Naive thymus-derived CD8-positive, alpha-beta T cell (primary cell): ENCODE measurements around the gene MINDY4. TPM values are rescaled to one million over a fixed set of nuclear protein-coding genes. Genes with fewer than 3 reads are reported as not detected.

Experiments
- ATAC-seq, 2 donors: fragments of 150-1000 bp; cut with Tn5 transposase in 1 of 2; sonication (Bioruptor Pico), chemical (Tn5 transposase) in 1 of 2; 1 replicate in 1 of 2; 2 replicates in 1 of 2; pipeline ENCODE4 v1.10.0; 2021; ENCODE audit warnings: mild to moderate bottlenecking in 2 of 2, moderate library complexity in 2 of 2
- POLR2A ChIA-PET: fragments of 350-600 bp; sonication (Branson Sonifier 250); formaldehyde crosslinking; loops from one replicate; lab custom pipeline; 2021; ENCODE audit warnings: antibody characterized with exemption; lab: Charles Lee
- DNase-seq, 10 donors: peaks; one replicate each; pipeline versions ENCODE4 v3.0.0 to v3.0.0-alpha.2; 2020 to 2022
- H3K27ac Mint-ChIP-seq, 10 donors: one replicate each; pipeline ENCODE4 v1.8.0; 2020 to 2022; ENCODE audit warnings: mild to moderate bottlenecking in 10 of 10, mixed read lengths in 10 of 10, moderate library complexity in 4 of 10, inconsistent platforms in 1 of 10
- H3K27me3 Mint-ChIP-seq, 5 donors: one replicate each; pipeline ENCODE4 v1.8.0; 2021 to 2022; ENCODE audit warnings: mixed read lengths in 5 of 5
- H3K36me3 Mint-ChIP-seq, 3 donors: one replicate each; pipeline ENCODE4 v1.8.0; 2020 to 2022; ENCODE audit warnings: mixed read lengths in 3 of 3, mild to moderate bottlenecking in 2 of 3, inconsistent platforms in 1 of 3
- H3K4me1 Mint-ChIP-seq, 4 donors: one replicate each; pipeline ENCODE4 v1.8.0; 2021 to 2022; ENCODE audit warnings: mixed read lengths in 4 of 4
- H3K4me3 Mint-ChIP-seq, 10 donors: one replicate each; pipeline ENCODE4 v1.8.0; 2020 to 2022; ENCODE audit warnings: mild to moderate bottlenecking in 10 of 10, mixed read lengths in 10 of 10, moderate library complexity in 6 of 10, inconsistent platforms in 1 of 10
- H3K9me3 Mint-ChIP-seq, 9 donors: one replicate each; pipeline ENCODE4 v1.8.0; 2020 to 2022; ENCODE audit warnings: mixed read lengths in 9 of 9, mild to moderate bottlenecking in 3 of 9, inconsistent platforms in 1 of 9, moderate library complexity in 1 of 9
- polyA plus RNA-seq, 3 donors: library from polyadenylated mRNA; unstranded; fragments of 300-500 nt; fragmentation: Illumina TruSeq; gene quantifications; one replicate each; pipeline ENCODE4 v1.2.3, GENCODE V29; 2021
- total RNA-seq, 8 experiments: library from RNA in 2 of 8; stranded (reverse) in 2 of 8; gene quantifications; one replicate each; pipeline ENCODE4 v1.2.3 and lab custom pipeline; 2021 to 2026

Gene MINDY4
- total and polyA plus RNA-seq, 5 experiments from 2014 or later, result 0.44 to 1.5 (median 0.84) TPM

DNA sequence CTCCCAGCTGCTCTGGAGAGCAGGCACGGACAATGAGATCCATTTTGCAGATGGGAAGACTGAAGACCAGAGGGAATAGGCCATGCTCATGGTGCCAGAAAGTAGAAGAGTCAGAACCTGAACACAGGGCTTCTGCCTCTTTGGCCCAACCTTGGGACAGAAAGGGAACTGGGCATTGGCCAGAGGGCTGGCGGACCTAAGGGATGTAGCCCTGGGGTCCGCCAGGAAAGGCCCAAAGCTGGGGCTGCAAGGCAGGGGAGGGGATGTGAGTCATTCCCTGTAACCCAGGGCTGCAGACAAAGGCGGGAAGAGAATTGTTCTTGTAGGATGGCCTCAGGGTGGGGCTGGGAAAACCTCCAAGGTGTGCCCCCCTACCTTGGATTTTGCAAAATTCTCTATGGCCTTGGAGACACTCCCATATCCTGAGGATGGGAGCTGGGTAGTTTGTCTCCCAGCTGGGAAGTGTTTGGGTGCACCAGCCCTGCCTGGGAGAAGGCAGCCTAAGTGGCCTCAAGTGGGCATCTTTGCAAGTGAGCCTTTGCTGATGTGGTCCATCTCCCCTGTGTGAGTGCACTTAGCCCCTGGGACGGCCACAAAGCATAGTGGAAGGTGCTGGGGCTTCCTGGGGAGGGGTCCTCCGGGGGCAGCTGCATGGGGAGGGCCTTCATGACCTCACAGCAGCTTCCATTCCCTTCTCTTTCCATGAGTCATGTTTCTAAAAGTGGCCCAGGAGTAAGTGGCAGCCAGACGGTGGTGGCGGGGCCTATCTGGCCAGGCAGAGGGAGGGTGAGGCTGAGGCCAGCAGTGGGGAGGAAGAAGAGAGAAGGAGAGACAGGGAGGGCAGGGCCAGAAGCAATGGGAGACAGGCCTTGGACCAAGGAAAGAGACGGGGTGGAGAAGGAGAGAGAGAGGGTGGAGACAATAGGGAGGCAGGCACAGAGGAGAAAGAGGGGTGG lies 149.6 kb downstream of the MINDY4 start:
- Mint-ChIP-seq H3K4me1 (peaks cover 0 to 2% (median 0%) of the 10 kb centered on the region in 4 donors), H3K36me3 (no peaks in the 10 kb centered on the region), H3K27ac (no peak overlapping the region), H3K9me3 (no peaks in the 10 kb centered on the region), H3K4me3 (no peak overlapping the region), H3K27me3 (no peaks in the 10 kb centered on the region)
- DNase-seq (peak in 1 of 10 donors; percentile 48), ATAC-seq (no peak)
- POLR2A ChIA-PET, result no interaction called here

DNA sequence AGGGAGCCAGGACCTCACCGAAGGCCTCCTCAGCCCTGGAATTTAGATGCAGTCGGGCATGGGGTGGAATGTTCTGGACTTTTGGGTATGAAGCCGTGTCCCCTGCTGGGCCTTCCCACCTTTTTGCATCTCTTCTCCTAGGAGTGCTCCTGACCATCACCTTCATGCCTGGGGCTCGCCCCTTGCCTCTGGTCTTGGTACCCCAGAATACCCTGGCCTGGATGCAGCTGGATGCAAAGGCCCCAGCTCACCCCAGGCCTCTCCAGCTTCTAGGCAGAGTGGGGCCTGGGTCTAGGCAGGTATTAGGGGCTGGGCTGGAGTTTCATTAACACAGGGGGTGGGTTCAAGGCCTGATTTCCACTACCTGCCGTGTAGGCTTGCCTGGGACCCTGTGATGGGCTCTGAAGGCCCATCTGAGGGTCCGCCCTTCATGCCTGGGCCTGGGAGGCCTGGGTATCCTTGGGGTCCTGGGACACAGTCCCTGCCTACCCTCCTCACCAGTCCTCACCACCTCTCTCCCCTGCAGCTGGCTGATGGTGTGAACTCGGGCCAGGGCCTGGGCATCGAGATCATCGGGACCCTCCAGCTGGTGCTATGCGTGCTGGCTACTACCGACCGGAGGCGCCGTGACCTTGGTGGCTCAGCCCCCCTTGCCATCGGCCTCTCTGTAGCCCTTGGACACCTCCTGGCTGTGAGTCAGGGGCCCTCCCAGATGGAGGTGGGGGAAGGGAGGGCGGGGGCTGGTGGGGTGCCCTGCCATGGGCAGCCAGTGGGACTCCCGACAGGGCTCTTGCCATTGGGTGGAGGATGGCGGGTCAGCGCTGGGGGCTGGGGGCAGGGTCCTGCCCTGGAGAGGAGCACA lies 150.6 kb downstream of the MINDY4 start:
- Mint-ChIP-seq H3K4me1 (peaks cover 0 to 2% (median 0%) of the 10 kb centered on the region in 4 donors), H3K36me3 (no peaks in the 10 kb centered on the region), H3K4me3 (no peak overlapping the region), H3K9me3 (peaks cover 0 to 6% (median 2%) of the 10 kb centered on the region in 9 donors), H3K27me3 (no peaks in the 10 kb centered on the region), H3K27ac (no peak overlapping the region)
- POLR2A ChIA-PET, result interaction anchor here (1.1 kb wide), 1 partner anchor 24 kb away, joined by 3 read pairs; no protein-coding TSS in a partner anchor
- ATAC-seq (no peak), DNase-seq (peak in 1 of 10 donors; percentile 44)

DNA sequence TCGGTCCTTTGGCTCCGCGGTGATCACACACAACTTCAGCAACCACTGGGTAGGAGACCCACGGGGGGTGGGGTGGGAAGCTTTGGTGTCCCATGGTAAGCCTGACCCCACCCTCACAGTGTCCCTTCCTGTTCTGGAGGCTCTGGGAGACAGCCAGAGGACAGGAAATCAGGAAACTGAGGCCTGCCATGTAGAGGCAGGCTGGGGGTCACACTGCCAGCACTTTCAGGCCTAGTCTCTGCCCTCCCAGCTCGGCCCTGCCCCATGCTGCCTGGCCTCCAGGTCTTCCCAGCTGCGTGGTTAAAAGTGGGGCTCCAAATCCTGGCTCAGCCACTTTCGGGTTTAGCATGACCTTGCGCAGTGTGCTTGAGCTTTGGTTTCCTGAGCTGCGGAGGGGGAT lies 151.4 kb downstream of the MINDY4 start:
- Mint-ChIP-seq H3K27ac (no peak overlapping the region), H3K4me3 (no peak overlapping the region), H3K9me3 (peaks cover 0 to 12% (median 3%) of the 10 kb centered on the region in 9 donors), H3K4me1 (peaks cover 0 to 2% (median 0%) of the 10 kb centered on the region in 4 donors), H3K27me3 (no peaks in the 10 kb centered on the region), H3K36me3 (no peaks in the 10 kb centered on the region)
- ATAC-seq, result no peak
- POLR2A ChIA-PET, result interaction anchor here (1.1 kb wide), 1 partner anchor 24 kb away, joined by 3 read pairs; no protein-coding TSS in a partner anchor
- DNase-seq, result no peak

DNA sequence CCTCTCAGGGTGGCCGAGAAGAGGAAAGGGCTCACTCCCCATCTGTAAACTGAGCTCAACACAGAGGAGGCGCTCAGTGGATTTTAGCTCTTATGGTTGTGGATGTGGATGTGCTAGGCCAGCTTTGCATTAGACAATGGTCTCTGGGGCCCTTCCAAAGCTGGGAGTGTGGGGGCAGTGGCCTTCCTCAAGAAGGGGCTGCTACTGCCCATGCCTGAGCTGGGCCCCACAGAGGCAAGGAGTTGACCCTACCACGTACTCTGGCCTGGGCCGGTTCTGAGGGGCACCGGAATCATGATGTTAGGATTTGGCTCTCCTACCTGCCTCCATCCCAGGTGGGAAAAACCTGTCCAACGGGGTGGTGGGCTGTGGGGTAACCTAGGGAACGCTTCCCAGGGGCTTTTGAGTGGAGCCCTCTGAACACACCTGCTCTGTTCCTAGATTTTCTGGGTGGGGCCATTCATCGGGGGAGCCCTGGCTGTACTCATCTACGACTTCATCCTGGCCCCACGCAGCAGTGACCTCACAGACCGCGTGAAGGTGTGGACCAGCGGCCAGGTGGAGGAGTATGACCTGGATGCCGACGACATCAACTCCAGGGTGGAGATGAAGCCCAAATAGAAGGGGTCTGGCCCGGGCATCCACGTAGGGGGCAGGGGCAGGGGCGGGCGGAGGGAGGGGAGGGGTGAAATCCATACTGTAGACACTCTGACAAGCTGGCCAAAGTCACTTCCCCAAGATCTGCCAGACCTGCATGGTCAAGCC lies 152.0 kb downstream of the MINDY4 start:
- Mint-ChIP-seq H3K27ac (no peak overlapping the region), H3K4me1 (peaks cover 0 to 2% (median 0%) of the 10 kb centered on the region in 4 donors), H3K9me3 (peaks cover 0 to 13% (median 3%) of the 10 kb centered on the region in 9 donors), H3K36me3 (no peaks in the 10 kb centered on the region), H3K4me3 (no peak overlapping the region), H3K27me3 (no peaks in the 10 kb centered on the region)
- DNase-seq, result peak in 1 of 10 donors; percentile 11
- ATAC-seq, result no peak
- POLR2A ChIA-PET, result interaction anchor here (1.1 kb wide), 1 partner anchor 25 kb away, joined by 3 read pairs; no protein-coding TSS in a partner anchor

DNA sequence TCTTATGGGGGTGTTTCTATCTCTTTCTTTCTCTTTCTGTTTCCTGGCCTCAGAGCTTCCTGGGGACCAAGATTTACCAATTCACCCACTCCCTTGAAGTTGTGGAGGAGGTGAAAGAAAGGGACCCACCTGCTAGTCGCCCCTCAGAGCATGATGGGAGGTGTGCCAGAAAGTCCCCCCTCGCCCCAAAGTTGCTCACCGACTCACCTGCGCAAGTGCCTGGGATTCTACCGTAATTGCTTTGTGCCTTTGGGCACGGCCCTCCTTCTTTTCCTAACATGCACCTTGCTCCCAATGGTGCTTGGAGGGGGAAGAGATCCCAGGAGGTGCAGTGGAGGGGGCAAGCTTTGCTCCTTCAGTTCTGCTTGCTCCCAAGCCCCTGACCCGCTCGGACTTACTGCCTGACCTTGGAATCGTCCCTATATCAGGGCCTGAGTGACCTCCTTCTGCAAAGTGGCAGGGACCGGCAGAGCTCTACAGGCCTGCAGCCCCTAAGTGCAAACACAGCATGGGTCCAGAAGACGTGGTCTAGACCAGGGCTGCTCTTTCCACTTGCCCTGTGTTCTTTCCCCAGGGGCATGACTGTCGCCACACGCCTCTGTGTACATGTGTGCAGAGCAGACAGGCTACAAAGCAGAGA lies 152.7 kb downstream of the MINDY4 start:
- Mint-ChIP-seq H3K9me3 (peaks cover 0 to 13% (median 3%) of the 10 kb centered on the region in 9 donors), H3K4me3 (no peak overlapping the region), H3K4me1 (peaks cover 0 to 2% (median 0%) of the 10 kb centered on the region in 4 donors), H3K27ac (no peak overlapping the region), H3K27me3 (no peaks in the 10 kb centered on the region), H3K36me3 (no peaks in the 10 kb centered on the region)
- peak in 1 of 10 donors; percentile 8 for DNase-seq
- no peak for ATAC-seq
- POLR2A ChIA-PET, result no interaction called here

DNA sequence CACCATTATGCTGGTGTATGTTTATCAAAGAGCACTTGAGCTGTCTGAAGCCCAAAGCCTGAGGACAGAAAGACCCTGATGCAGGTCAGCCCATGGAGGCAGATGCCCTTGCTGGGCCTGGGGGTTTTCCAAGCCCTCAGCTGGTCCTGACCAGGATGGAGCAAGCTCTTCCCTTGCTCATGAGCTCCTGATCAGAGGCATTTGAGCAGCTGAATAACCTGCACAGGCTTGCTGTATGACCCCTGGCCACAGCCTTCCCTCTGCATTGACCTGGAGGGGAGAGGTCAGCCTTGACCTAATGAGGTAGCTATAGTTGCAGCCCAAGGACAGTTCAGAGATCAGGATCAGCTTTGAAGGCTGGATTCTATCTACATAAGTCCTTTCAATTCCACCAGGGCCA lies 153.4 kb downstream of the MINDY4 start:
- Mint-ChIP-seq H3K9me3 (peaks cover 0 to 13% (median 3%) of the 10 kb centered on the region in 9 donors), H3K27ac (no peak overlapping the region), H3K36me3 (no peaks in the 10 kb centered on the region), H3K4me3 (no peak overlapping the region), H3K4me1 (peaks cover 0 to 2% (median 0%) of the 10 kb centered on the region in 4 donors), H3K27me3 (peaks cover 0 to 3% (median 0%) of the 10 kb centered on the region in 5 donors)
- DNase-seq (peak in 1 of 10 donors; percentile 52), ATAC-seq (no peak)
- POLR2A ChIA-PET, result no interaction called here

DNA sequence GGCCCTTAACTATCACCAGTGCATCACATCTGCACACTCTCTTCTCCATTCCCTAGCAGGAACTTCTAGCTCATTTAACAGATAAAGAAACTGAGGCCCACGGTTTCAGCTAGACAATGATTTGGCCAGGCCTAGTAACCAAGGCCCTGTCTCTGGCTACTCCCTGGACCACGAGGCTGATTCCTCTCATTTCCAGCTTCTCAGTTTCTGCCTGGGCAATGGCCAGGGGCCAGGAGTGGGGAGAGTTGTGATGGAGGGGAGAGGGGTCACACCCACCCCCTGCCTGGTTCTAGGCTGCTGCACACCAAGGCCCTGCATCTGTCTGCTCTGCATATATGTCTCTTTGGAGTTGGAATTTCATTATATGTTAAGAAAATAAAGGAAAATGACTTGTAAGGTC lies 153.9 kb downstream of the MINDY4 start:
- Mint-ChIP-seq H3K36me3 (no peaks in the 10 kb centered on the region), H3K4me1 (peaks cover 0 to 2% (median 0%) of the 10 kb centered on the region in 4 donors), H3K4me3 (no peak overlapping the region), H3K9me3 (peaks cover 0 to 13% (median 3%) of the 10 kb centered on the region in 9 donors), H3K27me3 (peaks cover 0 to 7% (median 0%) of the 10 kb centered on the region in 5 donors), H3K27ac (no peak overlapping the region)
- POLR2A ChIA-PET, result no interaction called here
- ATAC-seq (no peak), DNase-seq (no peak)

DNA sequence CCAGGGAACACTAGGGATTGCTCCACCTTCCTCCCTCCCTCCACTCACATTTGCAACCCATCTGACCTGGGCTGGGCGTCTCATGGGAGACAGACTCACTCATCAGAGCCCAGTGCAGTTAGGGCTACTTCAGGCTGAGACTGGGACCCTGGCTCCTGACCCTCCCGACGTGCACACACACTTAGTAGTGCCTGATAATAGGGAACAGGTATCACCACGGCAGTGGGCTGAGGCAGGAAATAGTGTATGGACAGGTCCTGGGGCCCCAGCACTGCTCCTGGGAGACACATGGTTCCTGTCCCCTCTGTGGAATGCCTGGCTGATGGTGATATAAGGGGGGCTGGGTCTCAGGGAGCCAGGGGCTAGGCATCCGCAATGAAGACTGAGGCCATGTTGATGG lies 154.7 kb downstream of the MINDY4 start:
- Mint-ChIP-seq H3K9me3 (peaks cover 0 to 13% (median 3%) of the 10 kb centered on the region in 9 donors), H3K4me1 (peaks cover 0 to 2% (median 0%) of the 10 kb centered on the region in 4 donors), H3K27ac (peak overlapping the region in 1 of 10 donors; percentile 52), H3K36me3 (no peaks in the 10 kb centered on the region), H3K4me3 (no peak overlapping the region), H3K27me3 (peaks cover 0 to 7% (median 0%) of the 10 kb centered on the region in 5 donors)
- no peak for DNase-seq
- ATAC-seq, result no peak
- POLR2A ChIA-PET, result no interaction called here

DNA sequence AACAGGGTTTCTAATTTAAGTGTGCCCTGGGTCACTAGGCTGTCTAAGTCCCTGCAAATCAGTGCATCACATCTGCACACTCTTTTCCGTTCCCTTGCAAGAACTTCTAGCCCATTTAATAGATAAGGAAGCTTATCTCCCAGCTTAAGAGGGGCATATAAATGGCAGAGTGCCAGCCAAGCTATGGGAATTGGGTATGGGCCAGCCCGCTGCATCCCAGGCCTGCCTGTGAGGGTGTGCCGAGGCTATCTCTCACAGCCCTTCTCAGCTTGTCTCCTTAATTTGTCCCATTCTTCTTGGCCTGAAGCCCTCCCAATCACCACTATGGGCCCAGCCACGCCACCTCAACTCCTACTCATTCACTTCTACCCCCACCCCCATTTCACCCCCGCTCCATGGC lies 155.1 kb downstream of the MINDY4 start:
- DNase-seq (no peak), ATAC-seq (no peak)
- peaks cover 0 to 7% (median 0%) of the 10 kb centered on the region in 5 donors for H3K27me3 Mint-ChIP-seq
- peaks cover 0 to 13% (median 3%) of the 10 kb centered on the region in 9 donors for H3K9me3 Mint-ChIP-seq
- H3K36me3 Mint-ChIP-seq, result no peaks in the 10 kb centered on the region
- H3K4me3 Mint-ChIP-seq, result no peak overlapping the region
- peaks cover 0 to 2% (median 0%) of the 10 kb centered on the region in 4 donors for H3K4me1 Mint-ChIP-seq
- no peak overlapping the region for H3K27ac Mint-ChIP-seq
- POLR2A ChIA-PET, result no interaction called here

DNA sequence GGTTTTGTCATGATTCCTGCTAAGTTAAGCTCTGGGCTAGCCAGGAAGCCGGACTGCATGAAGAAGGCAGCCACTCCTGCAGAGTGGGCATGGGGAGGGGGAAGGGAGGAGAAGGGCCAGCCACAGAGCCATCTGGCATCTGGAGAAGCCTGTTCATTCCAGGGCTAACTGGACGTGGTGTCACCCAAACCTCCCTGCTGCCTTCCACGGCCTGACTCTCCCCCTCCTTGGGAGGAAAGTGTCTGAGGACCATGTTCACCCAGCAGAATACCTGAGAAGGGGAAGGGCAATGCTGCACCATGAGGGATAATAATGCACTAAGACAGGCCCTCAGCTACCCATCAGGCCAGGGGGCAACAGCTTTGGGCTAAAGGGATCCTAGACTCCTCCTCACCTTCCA lies 155.8 kb downstream of the MINDY4 start:
- H3K27me3 Mint-ChIP-seq, result peaks cover 0 to 7% (median 0%) of the 10 kb centered on the region in 5 donors
- no peak for ATAC-seq
- peaks cover 0 to 2% (median 0%) of the 10 kb centered on the region in 4 donors for H3K4me1 Mint-ChIP-seq
- no peaks in the 10 kb centered on the region for H3K36me3 Mint-ChIP-seq
- POLR2A ChIA-PET, result no interaction called here
- no peak overlapping the region for H3K4me3 Mint-ChIP-seq
- no peak overlapping the region for H3K27ac Mint-ChIP-seq
- H3K9me3 Mint-ChIP-seq, result peaks cover 0 to 13% (median 3%) of the 10 kb centered on the region in 9 donors
- DNase-seq, result peak in 1 of 10 donors; percentile 37

DNA sequence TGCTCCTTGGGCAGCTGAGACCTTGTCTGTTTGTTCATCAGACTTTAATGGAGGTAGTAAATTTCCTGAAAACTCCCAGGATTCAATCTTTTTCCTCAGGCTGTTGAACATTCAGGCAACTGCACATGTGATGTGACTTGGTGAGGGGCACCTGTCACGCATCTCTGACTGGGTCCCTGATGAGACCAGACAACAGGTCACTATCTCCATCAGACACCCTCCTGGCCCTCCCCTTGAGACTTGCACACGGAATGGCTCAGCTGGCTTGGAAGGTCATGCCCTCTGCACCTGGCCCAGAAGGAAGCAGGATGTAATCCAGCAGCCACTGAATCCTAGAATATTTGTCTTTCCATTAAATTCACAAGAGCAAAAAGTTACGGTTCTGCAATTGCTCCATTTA lies 156.3 kb downstream of the MINDY4 start:
- ATAC-seq (no peak), DNase-seq (no peak)
- no peak overlapping the region for H3K4me3 Mint-ChIP-seq
- H3K27me3 Mint-ChIP-seq, result peaks cover 0 to 7% (median 0%) of the 10 kb centered on the region in 5 donors
- POLR2A ChIA-PET, result no interaction called here
- H3K36me3 Mint-ChIP-seq, result no peaks in the 10 kb centered on the region
- no peak overlapping the region for H3K27ac Mint-ChIP-seq
- peaks cover 0 to 13% (median 3%) of the 10 kb centered on the region in 9 donors for H3K9me3 Mint-ChIP-seq
- no peaks in the 10 kb centered on the region for H3K4me1 Mint-ChIP-seq
